ENCODE measurements around the gene USP8.
"Not testable (repeated sequence)": the region's sequence is repeated elsewhere in the genome, so short reads cannot be mapped to it uniquely, and the experiment has no call there.

USP8 gene

DNA sequence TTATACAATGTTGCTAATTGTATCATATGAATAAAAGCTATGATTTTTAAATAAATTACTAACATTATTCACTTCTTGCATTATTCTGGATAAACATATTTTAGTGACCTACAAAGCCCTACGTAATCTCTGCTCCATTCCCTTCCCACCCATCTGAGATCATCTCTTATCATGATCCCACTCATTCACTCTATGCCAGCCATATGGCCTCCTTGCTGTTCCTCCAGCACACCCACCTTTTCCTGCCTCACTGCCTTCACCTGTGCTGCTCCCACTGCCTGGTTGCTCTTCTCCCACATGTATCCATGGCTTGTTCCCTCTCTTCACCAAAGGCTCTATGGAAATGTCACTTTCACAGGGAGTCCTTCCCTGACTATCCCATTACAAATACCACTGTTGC, 7.3 kb upstream of the USP8 start:
- H3K23ac ChIP-seq (ENCODE audit: low read length), result peak overlapping the region; percentile 31
- H4K12ac ChIP-seq (ENCODE audit: low read depth, low read length), result no peak overlapping the region
- DNase-seq, result no peak
- H3K36me3 ChIP-seq (ENCODE audit: control insufficient read depth in 1 of 2, insufficient read depth in 2 of 2, low read length in 2 of 2), result no peaks in the 10 kb centered on the region
- no peaks in the 10 kb centered on the region for H3K79me2 ChIP-seq (ENCODE audit: control insufficient read depth, insufficient read depth, low read length, poor library complexity)
- no peak overlapping the region for H2BK12ac ChIP-seq (ENCODE audit: low read length)
- no peaks in the 10 kb centered on the region for H3K27me3 ChIP-seq (ENCODE audit: insufficient read depth, low read length)
- no peaks in the 10 kb centered on the region for H3K4me1 ChIP-seq (ENCODE audit: control insufficient read depth in 1 of 2, insufficient read depth in 2 of 2, low read length in 2 of 2)
- no peak overlapping the region for H2AK5ac ChIP-seq (ENCODE audit: low read length)
- H3K9ac ChIP-seq (ENCODE audit: low read length), result no peak overlapping the region
- H2BK120ac ChIP-seq (ENCODE audit: insufficient read depth, low read length, poor library complexity), result no peak overlapping the region
- no peak overlapping the region for H2AFZ ChIP-seq (ENCODE audit: insufficient read depth, low read length, poor library complexity)
- no peak overlapping the region for H4K91ac ChIP-seq (ENCODE audit: low read depth, low read length)
- H3K14ac ChIP-seq (ENCODE audit: low read length), result no peak overlapping the region
- peaks cover 5% of the 10 kb centered on the region for H3K9me3 ChIP-seq (ENCODE audit: insufficient read depth, low read depth, low read length)
- H3K4me3 ChIP-seq (ENCODE audit: low read depth, low read length), result no peak overlapping the region
- H3K4ac ChIP-seq (ENCODE audit: low read depth, low read length), result no peak overlapping the region
- no peak overlapping the region for H3K27ac ChIP-seq (ENCODE audit: low read depth, low read length)
- no peak overlapping the region for H3K4me2 ChIP-seq (ENCODE audit: low read length)
- no CpG with 5 or more reads among the region's 1 CpG for WGBS (ENCODE audit: extremely low coverage, insufficient coverage, insufficient read length)
- H3K18ac ChIP-seq (ENCODE audit: low read length), result no peak overlapping the region
- H3K79me1 ChIP-seq (ENCODE audit: low read length), result no peaks in the 10 kb centered on the region
- no peak overlapping the region for H2BK5ac ChIP-seq (ENCODE audit: low read depth, low read length, poor library complexity)
- no peak overlapping the region for H4K8ac ChIP-seq (ENCODE audit: low read depth, low read length)

DNA sequence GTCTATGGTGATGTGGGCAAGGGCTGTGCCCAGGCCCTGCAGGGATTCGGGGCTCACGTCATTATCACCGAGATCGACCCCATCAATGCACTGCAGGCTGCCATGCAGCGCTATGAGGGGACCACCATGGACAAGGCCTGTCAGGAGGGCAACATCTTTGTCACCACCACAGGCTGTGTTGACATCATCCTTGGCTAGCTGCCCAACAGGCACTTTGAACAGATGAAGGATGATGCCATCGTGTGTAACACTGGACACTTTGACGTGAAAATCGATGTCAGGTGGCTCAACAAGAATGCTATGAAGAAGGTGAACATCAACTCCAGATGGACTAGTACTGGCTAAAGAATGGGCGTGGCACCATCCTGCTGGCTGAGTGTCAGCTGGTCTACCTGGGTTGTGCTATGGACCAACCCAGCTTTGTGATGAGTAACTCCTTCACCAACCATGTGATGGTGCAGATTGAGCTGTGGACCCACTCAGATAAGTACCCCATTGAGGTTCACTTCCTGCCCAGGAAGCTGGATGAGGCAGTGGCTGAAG, 6.1 kb upstream of the USP8 start:
- Histone ChIP-seq H3K9me3 (ENCODE audit: insufficient read depth, low read depth, low read length) (peaks cover 5% of the 10 kb centered on the region), H3K23ac (ENCODE audit: low read length) (no peak overlapping the region), H3K14ac (ENCODE audit: low read length) (no peak overlapping the region), H3K18ac (ENCODE audit: low read length) (no peak overlapping the region), H4K12ac (ENCODE audit: low read depth, low read length) (no peak overlapping the region), H3K27me3 (ENCODE audit: insufficient read depth, low read length) (no peaks in the 10 kb centered on the region), H3K4me3 (ENCODE audit: low read depth, low read length) (peak overlapping the region; percentile 9), H4K8ac (ENCODE audit: low read depth, low read length) (no peak overlapping the region), H3K4me1 (ENCODE audit: control insufficient read depth in 1 of 2, insufficient read depth in 2 of 2, low read length in 2 of 2) (no peaks in the 10 kb centered on the region), H3K79me2 (ENCODE audit: control insufficient read depth, insufficient read depth, low read length, poor library complexity) (no peaks in the 10 kb centered on the region), H3K4ac (ENCODE audit: low read depth, low read length) (no peak overlapping the region), H3K79me1 (ENCODE audit: low read length) (no peaks in the 10 kb centered on the region), H4K91ac (ENCODE audit: low read depth, low read length) (no peak overlapping the region), H2BK120ac (ENCODE audit: insufficient read depth, low read length, poor library complexity) (no peak overlapping the region), H2AFZ (ENCODE audit: insufficient read depth, low read length, poor library complexity) (no peak overlapping the region), H3K27ac (ENCODE audit: low read depth, low read length) (no peak overlapping the region), H3K4me2 (ENCODE audit: low read length) (no peak overlapping the region), H2AK5ac (ENCODE audit: low read length) (no peak overlapping the region), H2BK5ac (ENCODE audit: low read depth, low read length, poor library complexity) (no peak overlapping the region), H3K36me3 (ENCODE audit: control insufficient read depth in 1 of 2, insufficient read depth in 2 of 2, low read length in 2 of 2) (no peaks in the 10 kb centered on the region), H2BK12ac (ENCODE audit: low read length) (no peak overlapping the region), H3K9ac (ENCODE audit: low read length) (no peak overlapping the region)
- DNase-seq, result no peak
- WGBS (ENCODE audit: extremely low coverage, insufficient coverage, insufficient read length), result no CpG with 5 or more reads among the region's 9 CpGs

DNA sequence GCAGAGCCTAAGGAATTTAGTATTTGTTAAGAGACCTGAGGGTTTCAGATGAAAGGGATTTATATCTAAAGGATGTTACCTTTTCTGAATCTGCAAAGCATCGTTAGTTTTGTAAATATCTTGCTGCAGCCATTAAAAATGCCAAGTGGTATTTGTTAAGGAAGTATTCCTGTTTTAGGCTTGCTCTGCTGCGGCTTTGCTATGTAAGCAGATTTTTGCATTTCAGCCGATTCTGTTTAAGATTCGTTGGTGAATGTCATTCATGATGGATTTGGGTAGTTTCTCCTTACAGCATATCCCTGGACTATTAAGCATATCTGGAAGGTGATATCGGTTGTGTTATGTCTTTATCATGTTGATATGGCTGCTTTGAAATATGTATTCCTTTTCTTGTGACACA, 1.0 kb downstream of the USP8 start:
- peaks cover 6 to 7% of the 10 kb centered on the region in 2 experiments for H3K36me3 ChIP-seq (ENCODE audit: control insufficient read depth in 1 of 2, insufficient read depth in 2 of 2, low read length in 2 of 2)
- WGBS (ENCODE audit: extremely low coverage, insufficient coverage, insufficient read length), result no CpG with 5 or more reads among the region's 5 CpGs
- no peak overlapping the region for H4K12ac ChIP-seq (ENCODE audit: low read depth, low read length)
- no peak overlapping the region for H2BK12ac ChIP-seq (ENCODE audit: low read length)
- H3K4me3 ChIP-seq (ENCODE audit: low read depth, low read length), result no peak overlapping the region
- H3K9me3 ChIP-seq (ENCODE audit: insufficient read depth, low read depth, low read length), result no peaks in the 10 kb centered on the region
- H3K79me2 ChIP-seq (ENCODE audit: control insufficient read depth, insufficient read depth, low read length, poor library complexity), result peaks cover 11% of the 10 kb centered on the region
- no peak overlapping the region for H3K14ac ChIP-seq (ENCODE audit: low read length)
- H2BK120ac ChIP-seq (ENCODE audit: insufficient read depth, low read length, poor library complexity), result no peak overlapping the region
- H3K18ac ChIP-seq (ENCODE audit: low read length), result no peak overlapping the region
- H2AK5ac ChIP-seq (ENCODE audit: low read length), result no peak overlapping the region
- peaks cover 6% of the 10 kb centered on the region for H3K79me1 ChIP-seq (ENCODE audit: low read length)
- H3K4ac ChIP-seq (ENCODE audit: low read depth, low read length), result peak overlapping the region; percentile 84
- H4K8ac ChIP-seq (ENCODE audit: low read depth, low read length), result no peak overlapping the region
- DNase-seq, result peak in 1 of 2 donors; percentile 34
- no peak overlapping the region for H2BK5ac ChIP-seq (ENCODE audit: low read depth, low read length, poor library complexity)
- no peak overlapping the region for H3K9ac ChIP-seq (ENCODE audit: low read length)
- no peaks in the 10 kb centered on the region for H3K27me3 ChIP-seq (ENCODE audit: insufficient read depth, low read length)
- H3K27ac ChIP-seq (ENCODE audit: low read depth, low read length), result no peak overlapping the region
- no peak overlapping the region for H2AFZ ChIP-seq (ENCODE audit: insufficient read depth, low read length, poor library complexity)
- no peak overlapping the region for H3K23ac ChIP-seq (ENCODE audit: low read length)
- peak overlapping the region; percentile 91 for H3K4me2 ChIP-seq (ENCODE audit: low read length)
- H3K4me1 ChIP-seq (ENCODE audit: control insufficient read depth in 1 of 2, insufficient read depth in 2 of 2, low read length in 2 of 2), result peaks cover 1 to 3% of the 10 kb centered on the region in 2 experiments
- H4K91ac ChIP-seq (ENCODE audit: low read depth, low read length), result no peak overlapping the region

DNA sequence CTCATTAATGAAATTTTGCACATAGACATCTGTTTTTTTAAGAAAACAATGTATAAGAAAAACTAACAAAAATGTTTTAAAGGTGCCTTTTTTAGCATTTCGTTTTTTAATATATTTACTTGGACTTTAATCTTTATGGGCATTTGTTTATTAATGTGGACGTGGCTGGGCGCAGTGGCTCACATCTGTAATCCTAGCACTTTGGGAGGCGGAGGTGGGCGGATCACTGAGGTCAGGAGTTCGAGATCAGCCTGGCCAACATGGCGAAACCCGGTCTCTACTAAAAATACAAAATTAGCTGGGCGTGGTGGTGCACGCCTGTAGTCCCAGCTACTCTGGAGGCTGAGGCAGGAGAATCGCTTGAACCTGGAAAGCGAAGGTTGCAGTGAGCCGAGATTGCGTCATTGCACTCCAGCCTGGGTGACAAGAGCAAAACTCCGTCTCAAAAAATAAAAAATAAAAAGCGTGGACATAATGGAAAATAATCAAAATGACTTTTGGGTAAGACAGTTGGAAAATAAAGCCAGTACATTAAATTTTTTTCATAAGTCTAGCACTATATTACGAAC, 1.6 kb downstream of the USP8 start:
- not testable (repeated sequence) for H3K27me3 ChIP-seq (ENCODE audit: insufficient read depth, low read length); H2BK5ac ChIP-seq (ENCODE audit: low read depth, low read length, poor library complexity); H3K23ac ChIP-seq (ENCODE audit: low read length); H3K27ac ChIP-seq (ENCODE audit: low read depth, low read length); H3K9me3 ChIP-seq (ENCODE audit: insufficient read depth, low read depth, low read length); H3K4me2 ChIP-seq (ENCODE audit: low read length); H2AK5ac ChIP-seq (ENCODE audit: low read length); H3K18ac ChIP-seq (ENCODE audit: low read length); H4K8ac ChIP-seq (ENCODE audit: low read depth, low read length); H2BK120ac ChIP-seq (ENCODE audit: insufficient read depth, low read length, poor library complexity); H2BK12ac ChIP-seq (ENCODE audit: low read length); H3K9ac ChIP-seq (ENCODE audit: low read length); H3K36me3 ChIP-seq (ENCODE audit: control insufficient read depth in 1 of 2, insufficient read depth in 2 of 2, low read length in 2 of 2); H3K4ac ChIP-seq (ENCODE audit: low read depth, low read length); H3K4me3 ChIP-seq (ENCODE audit: low read depth, low read length); H3K14ac ChIP-seq (ENCODE audit: low read length); H2AFZ ChIP-seq (ENCODE audit: insufficient read depth, low read length, poor library complexity); DNase-seq; H3K79me1 ChIP-seq (ENCODE audit: low read length); H4K91ac ChIP-seq (ENCODE audit: low read depth, low read length); H3K4me1 ChIP-seq (ENCODE audit: control insufficient read depth in 1 of 2, insufficient read depth in 2 of 2, low read length in 2 of 2); H4K12ac ChIP-seq (ENCODE audit: low read depth, low read length)
- WGBS (ENCODE audit: extremely low coverage, insufficient coverage, insufficient read length), result no CpG with 5 or more reads among the region's 17 CpGs
- H3K79me2 ChIP-seq (ENCODE audit: control insufficient read depth, insufficient read depth, low read length, poor library complexity), result peaks cover 12% of the 10 kb centered on the region
